T47D (cell line): ENCODE data around the gene PCSK6.

Experiments
- DNase-seq, 2 experiments: peaks; one replicate each; pipeline versions ENCODE4 v3.0.0 to v3.0.0-alpha.2; 2011 to 2012; ENCODE audit warnings: low read depth in 1 of 2, low spot score in 1 of 2
- JUND ChIP-seq: IDR thresholded peaks from 2 replicates; pipeline ENCODE4 v1.6.1; 2012; ENCODE audit warnings: low read depth
- in situ Hi-C: cut with HindIII; loops from 2 replicates; pipeline ENCODE4 v1.10.0; 2016; ENCODE audit warnings: low sequenced_read_pairs, low pct_unique_long_range_greater_than_20kb

Gene PCSK6

DNA sequence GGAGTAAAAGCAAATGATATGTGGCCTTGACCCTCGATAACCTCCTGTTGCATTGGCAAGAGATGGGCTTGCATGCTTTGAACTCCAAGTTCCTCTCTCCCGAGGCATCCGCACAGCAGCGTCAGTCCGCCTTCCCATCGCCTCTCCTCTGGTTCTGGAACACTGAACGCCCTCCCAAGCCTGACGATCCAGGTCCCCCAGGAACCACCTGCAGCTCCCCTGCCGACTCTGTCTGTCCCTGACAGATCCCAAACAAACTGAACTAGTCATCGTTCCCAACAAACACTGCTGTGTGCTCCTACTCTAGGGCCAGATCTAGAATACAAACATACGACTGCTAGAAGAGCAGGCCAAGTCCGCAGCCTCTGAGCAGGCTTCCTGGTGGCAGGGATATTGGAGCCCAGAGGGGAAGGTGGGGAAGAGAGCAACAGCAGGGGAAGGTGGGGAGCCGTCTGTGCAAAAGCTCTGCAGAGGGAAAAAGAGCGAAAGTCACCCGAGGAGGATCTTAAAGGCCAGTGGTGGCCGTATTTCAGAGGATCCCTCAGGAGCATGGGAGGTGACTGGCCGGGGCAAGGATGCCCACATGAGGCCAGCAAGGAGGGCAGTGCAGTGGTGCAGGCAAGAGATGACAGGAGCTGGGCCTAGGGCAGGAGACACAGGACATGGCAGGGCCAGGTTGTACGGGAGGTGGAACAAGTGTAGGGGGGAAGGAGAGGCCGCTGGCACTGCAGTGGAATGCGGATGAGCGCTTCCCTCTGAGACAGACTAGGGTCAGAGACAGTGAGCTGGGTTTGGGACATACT, 50.8 kb downstream of the PCSK6 start:
- in situ Hi-C loops = no loop called here

GRCh38 chr15:101437618-101438481, 51.7 kb downstream of the PCSK6 start:
- no peak for TF ChIP-seq JUND
- in situ Hi-C loops = no loop called here
- no peak for DNase-seq

More for the DNA sequence above, 50.8 kb downstream of the PCSK6 start:
- DNase-seq = no peak
- TF ChIP-seq JUND = no peak

GRCh38 chr15:101437209-101437608, 52.3 kb downstream of the PCSK6 start:
- in situ Hi-C loops = no loop called here
- TF ChIP-seq JUND = no peak
- DNase-seq = no peak

GRCh38 chr15:101436526-101436925, 53.0 kb downstream of the PCSK6 start:
- no peak for TF ChIP-seq JUND
- no peak for DNase-seq
- in situ Hi-C loops = no loop called here

DNA sequence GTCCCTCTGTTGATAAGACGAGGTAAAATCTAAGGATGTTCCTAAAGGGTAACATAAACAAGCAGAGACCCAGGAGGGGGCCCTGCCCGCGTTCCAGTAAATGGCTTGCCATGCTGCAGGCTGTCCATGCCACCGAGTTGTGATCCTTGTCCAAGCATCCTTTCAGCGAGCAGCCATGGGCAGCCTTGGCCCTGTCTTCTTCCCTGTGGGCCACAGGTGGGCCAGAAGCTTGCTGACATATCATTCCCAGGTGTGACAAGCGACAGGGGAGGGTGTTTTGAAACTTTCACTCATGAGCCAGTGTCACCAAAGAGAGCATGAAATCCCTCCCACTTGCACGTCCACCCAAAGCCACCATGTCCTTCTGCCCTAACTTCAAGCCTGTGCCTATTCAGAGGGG, 53.7 kb downstream of the PCSK6 start:
- no peak for TF ChIP-seq JUND
- in situ Hi-C loops = no loop called here
- DNase-seq = no peak

DNA sequence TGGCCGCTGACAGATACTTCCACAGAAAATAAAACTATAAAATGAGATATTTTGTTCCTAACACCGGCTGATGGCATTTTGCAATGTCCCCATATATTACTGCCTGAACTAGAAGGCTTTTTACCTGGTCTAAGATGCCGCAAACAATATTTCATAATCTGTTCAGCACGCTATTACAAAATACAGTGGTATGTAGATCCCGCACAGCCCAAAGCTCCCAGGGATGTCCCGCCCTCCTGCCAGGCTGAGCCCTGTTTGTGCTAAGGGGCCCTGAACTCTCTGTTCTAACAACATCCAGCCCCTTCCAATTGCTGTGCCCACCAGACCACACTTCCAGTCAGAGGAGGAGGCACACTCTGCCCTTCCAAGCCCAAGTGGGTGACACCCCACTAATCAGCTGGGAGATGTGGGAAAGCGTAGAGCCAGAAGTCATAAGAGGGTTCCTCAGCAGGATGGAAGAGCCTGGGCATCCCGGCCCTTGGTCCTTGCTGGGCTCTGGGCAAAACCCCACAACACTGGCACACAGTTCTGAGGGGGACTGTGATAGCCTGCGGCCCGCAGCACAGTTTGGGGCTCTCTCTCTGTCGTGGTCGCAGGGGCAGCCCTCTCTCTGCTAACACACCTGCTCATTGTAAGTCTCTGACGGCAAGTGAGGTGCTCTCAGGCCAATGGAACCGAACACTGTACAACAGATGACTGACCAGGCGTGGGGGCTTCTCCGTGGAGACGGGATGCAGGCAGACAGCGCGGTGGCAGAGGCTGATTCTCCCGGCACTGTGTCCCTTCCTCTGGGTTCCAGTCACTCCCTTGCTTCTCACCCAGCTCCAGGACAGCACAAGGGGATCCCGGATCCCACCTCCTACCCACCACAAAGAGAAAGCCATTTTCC, 55.2 kb downstream of the PCSK6 start:
- no peak for TF ChIP-seq JUND
- DNase-seq = no peak
- in situ Hi-C loops = no loop called here

DNA sequence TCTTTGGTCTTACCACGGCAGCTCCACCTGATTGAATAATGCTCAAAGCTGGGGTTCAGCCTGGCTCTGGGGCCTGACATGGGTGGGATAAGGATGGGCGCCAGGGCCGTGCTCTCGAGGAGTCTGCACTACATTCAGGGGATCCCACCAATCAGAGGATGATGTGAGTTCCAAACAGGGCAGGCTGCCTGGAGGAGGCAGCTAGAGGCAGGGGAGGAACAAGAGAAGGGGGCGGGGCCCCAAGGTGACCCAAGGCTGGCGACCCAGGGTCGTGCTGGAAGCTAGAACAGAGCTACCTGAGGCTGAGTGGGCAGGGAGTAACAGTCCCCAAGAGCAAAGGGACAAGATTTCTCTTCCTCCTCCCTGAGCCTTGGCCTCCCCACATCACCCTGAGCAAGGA, 56.1 kb downstream of the PCSK6 start:
- DNase-seq = no peak
- in situ Hi-C loops = no loop called here

GRCh38 chr15:101432982-101433381, 56.5 kb downstream of the PCSK6 start:
- in situ Hi-C loops = no loop called here
- DNase-seq = no peak
- TF ChIP-seq JUND = no peak

More for the DNA sequence above, 56.1 kb downstream of the PCSK6 start:
- no peak for TF ChIP-seq JUND

GRCh38 chr15:101431748-101432147, 57.8 kb downstream of the PCSK6 start:
- no peak for TF ChIP-seq JUND
- in situ Hi-C loops = no loop called here
- no peak for DNase-seq

GRCh38 chr15:101431301-101431700, 58.2 kb downstream of the PCSK6 start:
- no peak for TF ChIP-seq JUND
- in situ Hi-C loops = no loop called here
- DNase-seq = no peak

- in situ Hi-C loops = no loop called here
- no peak for DNase-seq
- TF ChIP-seq JUND = no peak
Measured at GRCh38 chr15:101429646-101430045, 59.9 kb downstream of the PCSK6 start.

- no peak for TF ChIP-seq JUND
- in situ Hi-C loops = no loop called here
- no peak for DNase-seq
Measured at GRCh38 chr15:101429191-101429590, 60.3 kb downstream of the PCSK6 start.
